ENCODE data around the gene TRAF3IP3. TPM values are rescaled to one million over a fixed set of nuclear protein-coding genes. Genes with fewer than 3 reads are reported as not detected.

TRAF3IP3 gene
- total and polyA plus RNA-seq, 2 donors (not counting 3 experiments of a cell fraction or from before 2014, with no cell fraction given): not detected

DNA sequence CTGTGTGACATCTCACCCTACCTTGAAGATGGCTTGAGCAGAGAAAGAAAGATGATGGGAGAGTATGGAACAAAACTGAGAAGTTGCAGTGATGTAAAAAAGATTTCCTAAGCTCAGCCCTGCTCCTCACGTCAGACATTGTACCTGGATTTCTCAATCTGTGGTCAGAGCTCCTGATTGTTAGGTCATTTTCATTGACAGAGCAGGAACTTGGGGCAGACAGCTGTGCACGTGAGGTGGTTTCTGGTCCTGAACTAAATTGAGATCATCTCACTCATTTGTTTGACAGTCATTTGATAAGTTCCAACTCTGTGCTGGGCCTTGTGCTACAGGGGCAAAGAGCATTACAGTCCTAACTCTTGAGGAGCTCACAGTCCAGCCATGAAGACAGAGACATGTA lies 10.2 kb downstream of the TRAF3IP3 start:
- Histone ChIP-seq H3K79me2 (ENCODE audit: control insufficient read depth, insufficient read depth, low read length) (no peaks in the 10 kb centered on the region), H4K20me1 (replicated peaks; ENCODE audit: control insufficient read depth, extremely low read depth, insufficient read depth, low read length) (no peaks in the 10 kb centered on the region), H3K36me3 (ENCODE audit: control insufficient read depth in 2 of 2, extremely low read depth in 1 of 2, insufficient read depth in 2 of 2, low read length in 2 of 2) (no peaks in the 10 kb centered on the region), H2AFZ (ENCODE audit: low read depth, low read length) (no peak overlapping the region), H3K4me2 (ENCODE audit: insufficient read depth, low read length) (no peak overlapping the region), H3K4me3 (replicated peaks in 1 of 3; ENCODE audit: insufficient read depth in 1 of 3, low read depth in 1 of 3, low read length in 3 of 3) (no peak overlapping the region), H3K27ac (ENCODE audit: insufficient read depth, low read depth, low read length) (no peak overlapping the region), H3K4me1 (ENCODE audit: control insufficient read depth, extremely low read depth, insufficient read depth, low read length) (peaks cover 18% of the 10 kb centered on the region), H3K9ac (replicated peaks; ENCODE audit: extremely low read depth, insufficient read depth, low read length) (no peak overlapping the region), H3K27me3 (ENCODE audit: control insufficient read depth in 2 of 2, insufficient read depth in 2 of 2, low read length in 2 of 2) (peaks cover 2 to 4% of the 10 kb centered on the region in 2 experiments), H3K9me3 (replicated peaks; ENCODE audit: control insufficient read depth, insufficient read depth, low read length) (no peaks in the 10 kb centered on the region), H3K9me1 (replicated peaks; ENCODE audit: control insufficient read depth, extremely low read depth, insufficient read depth, low read length) (no peaks in the 10 kb centered on the region)
- FAIRE-seq (no peak), DNase-seq (ENCODE audit: low read depth, low spot score) (no peak)
- ChIA-PET CTCF (interaction anchor here (1.0 to 4.5 kb wide), 3 partner anchors 13 to 57 kb away, joined by 5 to 33 read pairs (median 7); no protein-coding TSS in a partner anchor), POLR2A (no interaction called here)
- dilution Hi-C loops (cut with MboI; ENCODE audit: extremely low pct_ligation_motif_present, low sequenced_read_pairs) (no loop called here), intact Hi-C loops (cut with micrococcal nuclease) (no loop called here)
- no TSS peak for BruUV-seq (replicated peaks)
- TF ChIP-seq GATA2 (IDR thresholded peaks at IDR 0.05; ENCODE audit: insufficient read depth, insufficient read length, low read depth, low read length) (no peak), EZH2 (IDR thresholded peaks at IDR 0.05; ENCODE audit: borderline replicate concordance, low read depth, low read length, severe bottlenecking) (no peak), FOS (IDR thresholded peaks at IDR 0.05; ENCODE audit: borderline replicate concordance, insufficient read depth, low read length) (no peak), MYC (IDR thresholded peaks at IDR 0.05; ENCODE audit: low read depth, low read length) (no peak), POLR2AphosphoS5 (IDR thresholded peaks at IDR 0.05; ENCODE audit: insufficient read depth, low read depth, low read length) (no peak), POLR2A (IDR thresholded peaks at IDR 0.05; ENCODE audit: low read depth, low read length) (no peak), JUN (IDR thresholded peaks at IDR 0.05; ENCODE audit: borderline replicate concordance, insufficient read depth, insufficient read length, low read depth) (no peak)
- TF ChIP-seq, protein P1, sequence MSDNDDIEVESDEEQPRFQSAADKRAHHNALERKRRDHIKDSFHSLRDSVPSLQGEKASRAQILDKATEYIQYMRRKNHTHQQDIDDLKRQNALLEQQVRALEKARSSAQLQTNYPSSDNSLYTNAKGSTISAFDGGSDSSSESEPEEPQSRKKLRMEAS (IDR thresholded peaks at IDR 0.05; ENCODE audit: insufficient read depth, insufficient read length): no peak
- TF ChIP-seq, protein P2, sequence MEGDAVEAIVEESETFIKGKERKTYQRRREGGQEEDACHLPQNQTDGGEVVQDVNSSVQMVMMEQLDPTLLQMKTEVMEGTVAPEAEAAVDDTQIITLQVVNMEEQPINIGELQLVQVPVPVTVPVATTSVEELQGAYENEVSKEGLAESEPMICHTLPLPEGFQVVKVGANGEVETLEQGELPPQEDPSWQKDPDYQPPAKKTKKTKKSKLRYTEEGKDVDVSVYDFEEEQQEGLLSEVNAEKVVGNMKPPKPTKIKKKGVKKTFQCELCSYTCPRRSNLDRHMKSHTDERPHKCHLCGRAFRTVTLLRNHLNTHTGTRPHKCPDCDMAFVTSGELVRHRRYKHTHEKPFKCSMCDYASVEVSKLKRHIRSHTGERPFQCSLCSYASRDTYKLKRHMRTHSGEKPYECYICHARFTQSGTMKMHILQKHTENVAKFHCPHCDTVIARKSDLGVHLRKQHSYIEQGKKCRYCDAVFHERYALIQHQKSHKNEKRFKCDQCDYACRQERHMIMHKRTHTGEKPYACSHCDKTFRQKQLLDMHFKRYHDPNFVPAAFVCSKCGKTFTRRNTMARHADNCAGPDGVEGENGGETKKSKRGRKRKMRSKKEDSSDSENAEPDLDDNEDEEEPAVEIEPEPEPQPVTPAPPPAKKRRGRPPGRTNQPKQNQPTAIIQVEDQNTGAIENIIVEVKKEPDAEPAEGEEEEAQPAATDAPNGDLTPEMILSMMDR (IDR thresholded peaks at IDR 0.05; ENCODE audit: extremely low read depth in 1 of 2, insufficient read depth in 1 of 2, low read depth in 1 of 2, low read length in 2 of 2): no peak
